OCI-LY3 (cell line): ENCODE measurements around the gene TOP2A.

Source experiments
- H2AFZ ChIP-seq: fragments of 200-600, 300-600 bp; shearing (Covaris generic); 2 replicates; pipeline ENCODE4 v1.6.0; 2014; ENCODE audit warnings: antibody characterized with exemption, low read depth, low read length
- H3K27ac ChIP-seq: fragments of 200-600, 300-600 bp; sonication (generic); 2 replicates; pipeline ENCODE4 v1.5.1; 2014; ENCODE audit warnings: mild to moderate bottlenecking, low read length, moderate library complexity, mixed read lengths
- H3K27me3 ChIP-seq: fragments of 200-600, 300-600 bp; sonication (generic); 2 replicates; pipeline ENCODE4 v1.6.1; 2014; ENCODE audit warnings: low read depth, low read length, mixed read lengths
- H3K36me3 ChIP-seq: fragments of 200-600, 300-600 bp; sonication (generic); replicated peaks from 2 replicates; pipeline ENCODE3; 2014; ENCODE audit warnings: low read depth, low read length, mixed read lengths
- H3K4me1 ChIP-seq: fragments of 300-600, 200-600 bp; sonication (generic); 2 replicates; pipeline ENCODE4 v1.6.1; 2014; ENCODE audit warnings: low read length, mixed read lengths
- H3K4me2 ChIP-seq: fragments of 200-600, 300-600 bp; sonication (generic); 2 replicates; pipeline ENCODE4 v1.6.1; 2014; ENCODE audit warnings: low read length, mixed read lengths
- H3K4me3 ChIP-seq: fragments of 300-600, 200-600 bp; sonication (generic); 2 replicates; pipeline ENCODE4 v1.5.1; 2014; ENCODE audit warnings: antibody characterized with exemption, mild to moderate bottlenecking, low read length, moderate library complexity
- H3K79me2 ChIP-seq: fragments of 300-600, 200-600 bp; shearing (Covaris generic); 2 replicates; pipeline ENCODE4 v1.6.1; 2014; ENCODE audit warnings: mild to moderate bottlenecking, low read length, mixed read lengths
- H3K9ac ChIP-seq: fragments of 300-600, 200-600 bp; shearing (Covaris generic); 2 replicates; pipeline ENCODE4 v1.6.0; 2014; ENCODE audit warnings: mild to moderate bottlenecking, low read length, moderate library complexity
- H3K9me3 ChIP-seq: fragments of 200-600, 300-600 bp; shearing (Covaris generic); 2 replicates; pipeline ENCODE4 v1.6.1; 2014; ENCODE audit warnings: low read length, mixed read lengths; ENCODE audit not compliant: insufficient read depth
- H4K20me1 ChIP-seq: fragments of 200-600, 300-600 bp; sonication (generic); 2 replicates; pipeline ENCODE4 v1.6.1; 2016; ENCODE audit warnings: low read length, mixed read lengths; ENCODE audit not compliant: insufficient read depth
- EZH2phosphoT487 ChIP-seq: fragments of 200-600 bp; shearing (Covaris generic); IDR thresholded peaks from 2 replicates; pipeline ENCODE4 v1.6.1; 2018; ENCODE audit warnings: antibody characterized with exemption, mixed run types, low read depth
- TF ChIP-seq, protein P1 (sequence below): fragments of 200-600, 300-600 bp; sonication (generic); IDR thresholded peaks from 2 replicates; pipeline ENCODE4 v1.5.1; 2014; ENCODE audit warnings: antibody characterized with exemption, low read length, low read depth

Gene TOP2A

GRCh38 chr17:40362696-40363110, 55.0 kb downstream of the TOP2A start:
- no peak overlapping the region for H3K27ac ChIP-seq
- H3K4me3 ChIP-seq = peak overlapping the region; percentile 88
- H3K4me1 ChIP-seq = peaks cover 25% of the 10 kb centered on the region
- H3K36me3 ChIP-seq = no peaks in the 10 kb centered on the region
- H4K20me1 ChIP-seq = no peaks in the 10 kb centered on the region
- peak overlapping the region; percentile 93 for H2AFZ ChIP-seq
- H3K9me3 ChIP-seq = no peaks in the 10 kb centered on the region
- H3K9ac ChIP-seq = peak overlapping the region; percentile 51
- no peaks in the 10 kb centered on the region for H3K27me3 ChIP-seq
- H3K79me2 ChIP-seq = no peaks in the 10 kb centered on the region
- TF ChIP-seq, protein P1, sequence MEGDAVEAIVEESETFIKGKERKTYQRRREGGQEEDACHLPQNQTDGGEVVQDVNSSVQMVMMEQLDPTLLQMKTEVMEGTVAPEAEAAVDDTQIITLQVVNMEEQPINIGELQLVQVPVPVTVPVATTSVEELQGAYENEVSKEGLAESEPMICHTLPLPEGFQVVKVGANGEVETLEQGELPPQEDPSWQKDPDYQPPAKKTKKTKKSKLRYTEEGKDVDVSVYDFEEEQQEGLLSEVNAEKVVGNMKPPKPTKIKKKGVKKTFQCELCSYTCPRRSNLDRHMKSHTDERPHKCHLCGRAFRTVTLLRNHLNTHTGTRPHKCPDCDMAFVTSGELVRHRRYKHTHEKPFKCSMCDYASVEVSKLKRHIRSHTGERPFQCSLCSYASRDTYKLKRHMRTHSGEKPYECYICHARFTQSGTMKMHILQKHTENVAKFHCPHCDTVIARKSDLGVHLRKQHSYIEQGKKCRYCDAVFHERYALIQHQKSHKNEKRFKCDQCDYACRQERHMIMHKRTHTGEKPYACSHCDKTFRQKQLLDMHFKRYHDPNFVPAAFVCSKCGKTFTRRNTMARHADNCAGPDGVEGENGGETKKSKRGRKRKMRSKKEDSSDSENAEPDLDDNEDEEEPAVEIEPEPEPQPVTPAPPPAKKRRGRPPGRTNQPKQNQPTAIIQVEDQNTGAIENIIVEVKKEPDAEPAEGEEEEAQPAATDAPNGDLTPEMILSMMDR = peak; percentile 86
- no peak for TF ChIP-seq EZH2phosphoT487
- peak overlapping the region; percentile 87 for H3K4me2 ChIP-seq

GRCh38 chr17:40361925-40362695, 55.6 kb downstream of the TOP2A start:
- no peak for TF ChIP-seq EZH2phosphoT487
- TF ChIP-seq, protein P1 = no peak
- H3K9me3 ChIP-seq = no peaks in the 10 kb centered on the region
- H3K27me3 ChIP-seq = no peaks in the 10 kb centered on the region
- peak overlapping the region; percentile 88 for H3K4me3 ChIP-seq
- H3K4me2 ChIP-seq = peak overlapping the region; percentile 87
- peak overlapping the region; percentile 51 for H3K9ac ChIP-seq
- no peaks in the 10 kb centered on the region for H3K79me2 ChIP-seq
- peaks cover 25% of the 10 kb centered on the region for H3K4me1 ChIP-seq
- H4K20me1 ChIP-seq = no peaks in the 10 kb centered on the region
- H3K27ac ChIP-seq = no peak overlapping the region
- peak overlapping the region; percentile 93 for H2AFZ ChIP-seq
- no peaks in the 10 kb centered on the region for H3K36me3 ChIP-seq

DNA sequence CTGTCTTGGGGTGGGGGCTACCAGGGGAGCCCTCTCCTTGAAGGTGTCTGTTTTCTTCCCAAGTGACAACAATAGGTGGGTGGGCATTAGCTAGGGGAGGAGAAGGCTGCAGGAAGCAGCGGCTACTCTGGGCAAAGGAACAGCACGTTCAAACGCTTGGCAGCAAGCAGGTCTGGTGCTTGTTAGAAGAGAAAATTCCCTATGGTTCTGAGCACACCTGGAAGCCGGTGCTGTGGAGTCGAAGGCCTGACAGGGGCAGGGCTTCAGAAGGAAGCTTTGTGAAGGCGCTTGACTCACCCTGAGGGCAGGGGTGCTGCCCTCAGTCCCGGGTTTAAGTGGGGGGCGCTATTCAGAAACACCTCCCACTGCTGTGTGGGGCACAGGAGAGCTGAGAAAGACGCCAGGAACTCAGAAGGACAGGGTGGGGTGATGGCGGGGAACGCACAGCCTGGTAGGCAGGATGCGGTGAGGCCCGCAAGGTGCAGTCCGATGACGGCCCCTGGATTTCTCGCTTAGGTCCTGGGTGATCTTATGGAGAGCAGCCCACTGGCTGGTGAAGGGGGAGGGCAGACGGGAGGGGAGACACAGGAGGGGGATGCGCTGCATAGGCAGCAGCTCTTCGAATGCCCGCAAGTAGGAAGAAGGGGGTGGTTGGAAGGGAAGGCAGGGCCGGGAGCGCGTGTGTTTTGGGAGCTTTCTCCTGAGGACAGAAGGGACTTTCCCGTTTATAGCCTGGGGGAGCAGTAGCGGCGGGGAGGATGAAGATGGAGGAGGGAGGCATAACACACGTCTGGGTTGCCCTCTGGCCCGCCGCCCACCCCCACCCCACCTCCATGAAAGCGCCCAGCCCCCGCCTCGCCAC, 56.4 kb downstream of the TOP2A start:
- Histone ChIP-seq H3K9ac (no peak overlapping the region), H2AFZ (peak overlapping the region; percentile 15; the same call in 1 of the 2 replicates), H3K36me3 (no peaks in the 10 kb centered on the region), H3K4me2 (peak overlapping the region; percentile 87), H3K79me2 (no peaks in the 10 kb centered on the region), H3K27me3 (no peaks in the 10 kb centered on the region), H4K20me1 (no peaks in the 10 kb centered on the region), H3K9me3 (no peaks in the 10 kb centered on the region), H3K4me1 (peaks cover 25% of the 10 kb centered on the region), H3K4me3 (peak overlapping the region; percentile 35; the same call in 1 of the 2 replicates), H3K27ac (no peak overlapping the region)
- TF ChIP-seq, protein P1 = no peak
- no peak for TF ChIP-seq EZH2phosphoT487

GRCh38 chr17:40360091-40360490, 57.6 kb downstream of the TOP2A start:
- no peak overlapping the region for H3K4me3 ChIP-seq
- H2AFZ ChIP-seq = no peak overlapping the region
- no peaks in the 10 kb centered on the region for H3K27me3 ChIP-seq
- no peak for TF ChIP-seq EZH2phosphoT487
- TF ChIP-seq, protein P1 = no peak
- H3K36me3 ChIP-seq = peaks cover 3% of the 10 kb centered on the region
- H4K20me1 ChIP-seq = no peaks in the 10 kb centered on the region
- no peak overlapping the region for H3K27ac ChIP-seq
- H3K4me1 ChIP-seq = peaks cover 25% of the 10 kb centered on the region
- H3K9ac ChIP-seq = no peak overlapping the region
- no peaks in the 10 kb centered on the region for H3K79me2 ChIP-seq
- no peak overlapping the region for H3K4me2 ChIP-seq
- no peaks in the 10 kb centered on the region for H3K9me3 ChIP-seq
